Measurements from ENCODE around the gene OTC. TPM values are rescaled to one million over a fixed set of nuclear protein-coding genes. Genes with fewer than 3 reads are reported as not detected.

Gene OTC
- total RNA-seq, 1 experiment from 2014 or later, result not detected

DNA sequence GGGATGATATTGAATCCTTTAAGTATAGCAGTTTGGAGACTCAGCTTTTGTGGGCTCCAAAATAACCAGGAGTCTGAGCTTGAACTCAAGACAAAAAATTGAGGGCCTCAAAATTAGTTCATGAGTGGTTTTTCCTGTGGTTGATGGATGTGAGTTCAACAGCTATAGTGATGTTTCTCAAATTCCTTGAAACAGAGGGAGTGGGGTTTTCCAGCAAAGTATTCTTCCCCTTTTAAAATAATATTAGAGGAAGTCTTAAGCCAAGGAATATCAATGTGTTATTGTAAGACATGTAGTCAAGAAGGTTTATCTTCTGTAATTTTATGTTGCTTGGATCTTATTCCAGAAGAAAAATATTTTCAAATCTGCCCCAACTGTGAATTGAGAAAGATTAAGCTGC is 10.6 kb downstream of the OTC start:
- Histone ChIP-seq H2BK20ac (ENCODE audit: low read depth, low read length, poor library complexity, severe bottlenecking) (no peak overlapping the region), H3T11ph (ENCODE audit: low read length) (no peak overlapping the region), H3K56ac (ENCODE audit: insufficient read length, low read depth, low read length) (no peak overlapping the region), H3K9ac (ENCODE audit: extremely low read depth, insufficient read length, low read length) (no peak overlapping the region), H3K4me1 (ENCODE audit: insufficient read depth, low read length) (no peaks in the 10 kb centered on the region), H3K27me3 (ENCODE audit: insufficient read depth, low read length) (no peaks in the 10 kb centered on the region), H3K79me2 (ENCODE audit: insufficient read depth, low read length) (no peaks in the 10 kb centered on the region), H2AK5ac (ENCODE audit: insufficient read length, low read length) (no peak overlapping the region), H4K8ac (replicated peaks; ENCODE audit: insufficient read length, low read depth, low read length) (no peak overlapping the region), H3K14ac (ENCODE audit: insufficient read depth, low read length) (no peak overlapping the region), H4K5ac (ENCODE audit: insufficient read length, low read depth, low read length) (no peak overlapping the region), H3K4me2 (ENCODE audit: insufficient read depth, insufficient read length, low read length) (no peak overlapping the region), H3K23me2 (ENCODE audit: insufficient read length, low read depth, low read length, poor library complexity, severe bottlenecking) (no peaks in the 10 kb centered on the region), H3K9me3 (ENCODE audit: control insufficient read depth, low read depth, low read length) (no peaks in the 10 kb centered on the region), H2BK12ac (ENCODE audit: insufficient read length, low read depth, low read length) (no peak overlapping the region), H4K91ac (ENCODE audit: insufficient read length, low read depth, low read length) (no peak overlapping the region), H2BK5ac (ENCODE audit: insufficient read length, low read length) (no peak overlapping the region), H4K20me1 (ENCODE audit: control insufficient read depth, insufficient read depth, insufficient read length) (no peaks in the 10 kb centered on the region), H2AFZ (ENCODE audit: low read length) (no peak overlapping the region), H2BK15ac (ENCODE audit: low read depth, low read length) (no peak overlapping the region), H3K23ac (ENCODE audit: insufficient read length, low read depth, low read length) (no peak overlapping the region), H3K4ac (ENCODE audit: low read depth, low read length) (no peak overlapping the region), H3K79me1 (ENCODE audit: insufficient read depth, low read depth, low read length, poor library complexity, severe bottlenecking) (no peaks in the 10 kb centered on the region), H3K27ac (ENCODE audit: insufficient read length, low read depth, low read length) (no peak overlapping the region), H2BK120ac (ENCODE audit: low read depth, low read length, poor library complexity, severe bottlenecking) (no peak overlapping the region), H3K18ac (ENCODE audit: insufficient read length, low read depth, low read length) (no peak overlapping the region)
- H3K27me3 Mint-ChIP-seq (ENCODE audit: low read depth), result no peaks in the 10 kb centered on the region
- H3K9me3 Mint-ChIP-seq, result peaks cover 43 to 55% of the 10 kb centered on the region in 2 experiments
- H3K4me3 Mint-ChIP-seq, result no peak overlapping the region
- no peak for DNase-seq
- H3K36me3 Mint-ChIP-seq (ENCODE audit: insufficient read depth in 1 of 3, low read depth in 3 of 3), result peaks cover 0 to 2% (median 0%) of the 10 kb centered on the region in 3 experiments; a peak in 2 of 7 replicates
- no peaks in the 10 kb centered on the region for H3K4me1 Mint-ChIP-seq
- H3K27ac Mint-ChIP-seq, result no peak overlapping the region
- TF ChIP-seq, protein P1, sequence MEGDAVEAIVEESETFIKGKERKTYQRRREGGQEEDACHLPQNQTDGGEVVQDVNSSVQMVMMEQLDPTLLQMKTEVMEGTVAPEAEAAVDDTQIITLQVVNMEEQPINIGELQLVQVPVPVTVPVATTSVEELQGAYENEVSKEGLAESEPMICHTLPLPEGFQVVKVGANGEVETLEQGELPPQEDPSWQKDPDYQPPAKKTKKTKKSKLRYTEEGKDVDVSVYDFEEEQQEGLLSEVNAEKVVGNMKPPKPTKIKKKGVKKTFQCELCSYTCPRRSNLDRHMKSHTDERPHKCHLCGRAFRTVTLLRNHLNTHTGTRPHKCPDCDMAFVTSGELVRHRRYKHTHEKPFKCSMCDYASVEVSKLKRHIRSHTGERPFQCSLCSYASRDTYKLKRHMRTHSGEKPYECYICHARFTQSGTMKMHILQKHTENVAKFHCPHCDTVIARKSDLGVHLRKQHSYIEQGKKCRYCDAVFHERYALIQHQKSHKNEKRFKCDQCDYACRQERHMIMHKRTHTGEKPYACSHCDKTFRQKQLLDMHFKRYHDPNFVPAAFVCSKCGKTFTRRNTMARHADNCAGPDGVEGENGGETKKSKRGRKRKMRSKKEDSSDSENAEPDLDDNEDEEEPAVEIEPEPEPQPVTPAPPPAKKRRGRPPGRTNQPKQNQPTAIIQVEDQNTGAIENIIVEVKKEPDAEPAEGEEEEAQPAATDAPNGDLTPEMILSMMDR (conservative IDR thresholded peaks at IDR 0.05), result no peak
